Measurements from ENCODE around the gene NISCH.

The NISCH gene

DNA sequence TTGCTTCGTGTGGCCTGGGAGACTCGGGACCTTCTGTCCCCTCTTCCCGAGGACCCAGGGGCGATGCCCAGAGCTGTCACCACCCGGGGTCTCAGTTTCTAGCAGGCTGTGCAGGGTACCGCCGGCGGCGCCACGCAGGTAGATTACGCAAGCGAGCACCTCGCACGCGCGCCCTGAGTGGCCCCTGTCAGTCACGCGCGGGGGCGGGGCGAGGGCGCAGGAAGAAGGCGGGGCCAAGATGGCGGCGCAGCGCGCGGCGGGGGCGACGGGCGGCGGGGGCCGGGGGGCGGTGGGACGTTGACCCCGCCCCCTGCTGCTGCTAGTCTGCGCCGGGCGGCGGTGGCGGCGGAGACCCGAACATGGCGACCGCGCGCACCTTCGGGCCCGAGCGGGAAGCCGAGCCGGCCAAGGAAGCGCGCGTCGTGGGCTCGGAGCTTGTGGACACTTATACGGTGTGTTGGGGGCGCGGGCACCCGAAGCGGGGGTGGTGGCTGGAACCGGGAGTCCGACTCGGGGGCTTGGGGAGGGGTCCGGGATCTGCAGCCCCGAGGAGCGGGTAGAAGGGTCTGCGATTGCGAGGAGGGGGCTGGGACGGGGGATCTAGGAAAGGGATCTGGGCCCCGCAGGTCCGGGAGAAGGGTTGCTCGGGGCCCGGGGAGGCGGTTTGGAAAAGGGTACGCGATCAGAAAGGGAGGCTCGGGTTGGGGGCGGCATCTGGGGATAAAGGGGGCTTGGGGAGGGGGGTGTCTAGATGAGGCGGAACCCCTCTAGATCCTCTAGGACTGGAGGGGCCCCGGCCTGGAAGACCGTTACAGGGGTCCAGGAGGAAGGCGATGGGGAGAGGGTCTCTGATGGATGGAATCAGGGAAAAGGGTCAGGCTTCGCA, at the start of gene NISCH:
Gene NISCH, plus strand, starts transcription at position 322 of the 886 bp plus-strand sequence. Its CDS starts 38 bp downstream, at position 360.
- peak; percentile 96 for DNase-seq (ENCODE audit: low spot score)

DNA sequence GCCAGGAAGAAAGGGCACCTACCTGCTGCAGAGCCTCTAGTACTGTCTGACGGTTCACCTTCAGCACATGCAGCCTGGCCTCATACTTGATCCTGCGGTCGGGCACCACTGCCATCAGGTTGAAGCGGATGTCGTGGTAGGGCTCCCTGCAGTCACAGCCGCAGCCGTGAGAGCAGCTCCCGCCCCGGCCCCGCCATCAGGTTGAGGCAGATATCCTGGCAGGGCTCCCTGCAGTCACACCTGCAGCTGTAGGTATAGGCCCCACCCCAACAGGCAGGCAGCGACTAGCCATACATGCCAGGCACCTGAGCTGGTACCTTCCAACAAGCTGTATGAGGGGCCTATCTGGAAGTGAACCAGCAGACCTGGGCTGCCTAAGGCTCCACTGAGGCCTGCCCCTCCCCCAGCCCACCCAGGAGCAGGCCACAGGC, 49.2 kb upstream of the NISCH start:
- no peak for DNase-seq (ENCODE audit: low spot score)

DNA sequence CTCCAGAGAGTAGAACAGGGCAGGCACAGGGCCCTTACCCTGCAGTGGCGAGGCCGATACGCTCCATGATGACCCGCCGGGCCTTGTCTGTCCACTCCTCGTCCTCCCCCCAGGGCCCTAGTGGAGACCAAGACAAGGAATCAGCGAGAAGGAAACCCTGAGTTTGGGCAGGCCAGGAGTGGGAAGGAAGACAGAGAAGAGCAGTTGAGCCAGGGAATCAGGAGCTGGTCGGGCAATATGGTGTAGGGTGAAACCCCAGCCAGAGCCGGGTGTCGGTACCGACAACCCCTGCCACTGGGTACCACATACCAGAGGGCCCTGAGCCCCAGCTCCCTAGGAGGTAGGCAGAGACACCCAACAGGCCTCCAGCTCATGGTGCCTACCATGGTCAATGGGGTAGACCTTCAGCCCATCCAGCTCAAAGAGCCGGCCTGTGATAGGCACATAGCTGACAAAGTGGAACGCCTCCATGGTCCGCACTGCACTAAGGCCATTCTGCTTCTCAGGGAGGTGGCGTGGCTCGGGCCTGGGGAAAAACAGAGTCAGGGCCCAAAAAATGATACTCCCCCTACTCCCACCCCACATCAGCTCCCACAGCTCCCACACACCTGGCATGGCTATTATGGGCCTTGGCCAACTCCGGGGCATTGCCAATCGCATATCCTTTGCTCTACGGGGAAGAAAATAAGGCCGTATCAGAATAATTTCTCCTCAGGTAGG, 48.5 kb upstream of the NISCH start:
- no peak for DNase-seq (ENCODE audit: low spot score)

DNA sequence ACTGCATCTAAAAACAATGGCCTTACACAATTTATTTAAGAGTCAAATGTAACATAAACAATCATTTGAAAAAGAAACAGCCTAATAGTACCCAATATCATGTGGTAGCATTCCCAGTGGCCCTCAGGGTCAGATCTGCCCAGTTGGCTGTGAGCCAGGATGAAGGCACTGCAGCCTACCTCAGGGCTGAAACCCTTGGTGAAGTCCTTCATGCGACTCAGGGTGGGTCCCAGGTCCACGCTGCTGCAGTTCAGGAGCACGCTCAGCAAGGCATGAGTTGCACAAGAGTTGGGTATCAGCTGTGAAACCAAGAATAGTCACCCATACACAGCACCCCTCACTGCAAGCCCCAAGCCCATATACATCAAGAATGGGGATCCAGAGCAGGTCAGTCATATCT, 47.6 kb upstream of the NISCH start:
- no peak for DNase-seq (ENCODE audit: low spot score)

DNA sequence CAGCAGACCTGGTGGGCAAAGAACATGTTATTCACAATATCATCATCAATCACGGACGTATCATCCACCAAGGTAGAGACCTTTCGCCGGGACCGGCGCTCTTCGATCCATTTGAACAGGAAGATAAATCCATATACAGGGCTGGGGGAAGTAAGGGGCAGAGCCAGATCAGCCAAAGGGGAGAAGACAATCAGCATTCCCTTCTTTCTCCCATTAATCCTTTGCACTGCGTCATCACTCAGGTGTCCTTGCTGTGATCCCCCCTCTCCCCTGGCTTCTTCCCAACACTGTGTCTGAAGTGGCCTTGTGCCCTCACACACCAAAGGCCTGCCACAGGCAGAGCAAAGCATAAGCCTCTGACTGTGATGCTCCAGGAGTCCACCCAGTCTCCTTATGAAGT, 46.9 kb upstream of the NISCH start:
- DNase-seq (ENCODE audit: low spot score): no peak

DNA sequence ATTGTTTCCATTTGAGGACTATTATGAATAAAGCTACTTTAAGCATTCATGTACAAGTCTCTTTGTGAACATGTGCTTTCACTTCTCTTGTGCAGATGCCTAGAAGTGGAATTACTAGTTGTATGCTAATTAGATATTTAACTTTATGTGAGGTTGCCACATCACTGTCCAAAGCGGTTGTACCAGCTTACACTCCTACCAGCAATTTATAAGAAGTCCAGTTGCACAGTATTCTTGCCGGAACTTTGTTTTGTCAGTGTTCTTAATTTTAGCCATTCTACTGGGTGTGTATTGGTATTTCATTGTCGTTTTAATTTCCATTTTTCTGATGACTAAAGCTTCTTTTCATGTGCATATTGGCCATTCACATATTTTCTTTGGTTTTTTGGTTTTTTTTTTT, 39.6 kb upstream of the NISCH start:
- no peak for DNase-seq (ENCODE audit: low spot score)

DNA sequence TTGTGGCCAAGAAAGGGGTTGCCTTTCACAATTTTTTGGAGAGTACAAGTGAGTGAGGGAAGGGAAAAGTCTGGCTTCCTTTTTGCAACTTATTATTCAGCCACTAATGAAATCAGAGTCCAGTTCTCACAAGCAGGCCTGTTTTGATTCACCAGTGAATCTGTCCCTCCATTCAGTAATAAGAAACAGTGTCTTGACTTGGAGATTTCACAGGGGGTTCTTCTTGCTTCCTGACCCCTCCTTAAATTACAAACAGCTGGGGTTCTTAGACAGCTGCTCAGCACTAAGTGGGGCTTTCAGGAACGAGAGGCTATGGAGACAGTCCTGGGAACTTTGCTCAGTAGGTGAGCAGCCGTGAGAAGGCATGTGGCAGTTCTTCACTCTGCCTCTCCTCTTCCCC, 35.0 kb upstream of the NISCH start:
- DNase-seq (ENCODE audit: low spot score): no peak

DNA sequence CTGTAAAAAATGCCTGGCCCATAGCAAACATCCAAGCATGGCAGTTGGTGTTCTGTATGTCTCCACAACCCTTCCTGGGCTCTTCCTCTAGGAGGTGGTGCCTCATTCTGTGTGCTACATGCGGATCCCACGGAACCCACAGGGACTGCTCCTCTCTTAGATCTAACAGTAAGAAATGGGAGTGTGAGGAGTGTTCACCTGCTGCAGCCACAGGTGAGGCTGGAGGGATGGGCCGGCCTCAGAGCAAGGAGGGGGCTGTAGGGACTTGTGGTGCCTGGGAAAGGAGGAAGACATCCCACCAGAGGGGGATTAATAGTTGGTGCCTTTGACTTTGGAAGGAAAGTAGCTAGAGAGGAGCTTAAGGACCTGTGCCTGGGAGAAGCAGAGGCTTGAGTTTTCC, 32.7 kb upstream of the NISCH start:
- DNase-seq (ENCODE audit: low spot score): no peak

DNA sequence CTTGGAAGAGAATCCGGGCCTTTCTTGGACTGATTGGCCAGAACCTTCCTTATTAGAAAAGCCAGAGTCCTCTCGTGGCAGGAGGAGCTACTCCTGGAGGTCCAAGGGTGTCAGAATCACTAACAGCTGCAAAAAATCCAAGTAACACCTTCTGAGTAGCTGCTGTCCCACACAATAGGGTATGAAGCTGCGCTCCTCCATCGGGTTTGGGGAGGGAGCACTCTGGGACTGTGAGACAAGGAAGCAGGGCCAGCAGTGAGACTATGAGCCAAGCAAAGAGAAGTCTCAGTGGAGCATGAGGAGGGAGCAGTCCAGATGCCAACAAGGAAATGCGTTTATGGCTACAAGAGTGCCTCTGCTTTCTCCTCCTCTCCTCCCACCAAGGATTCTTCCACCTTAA, 32.2 kb upstream of the NISCH start:
- DNase-seq (ENCODE audit: low spot score): no peak

DNA sequence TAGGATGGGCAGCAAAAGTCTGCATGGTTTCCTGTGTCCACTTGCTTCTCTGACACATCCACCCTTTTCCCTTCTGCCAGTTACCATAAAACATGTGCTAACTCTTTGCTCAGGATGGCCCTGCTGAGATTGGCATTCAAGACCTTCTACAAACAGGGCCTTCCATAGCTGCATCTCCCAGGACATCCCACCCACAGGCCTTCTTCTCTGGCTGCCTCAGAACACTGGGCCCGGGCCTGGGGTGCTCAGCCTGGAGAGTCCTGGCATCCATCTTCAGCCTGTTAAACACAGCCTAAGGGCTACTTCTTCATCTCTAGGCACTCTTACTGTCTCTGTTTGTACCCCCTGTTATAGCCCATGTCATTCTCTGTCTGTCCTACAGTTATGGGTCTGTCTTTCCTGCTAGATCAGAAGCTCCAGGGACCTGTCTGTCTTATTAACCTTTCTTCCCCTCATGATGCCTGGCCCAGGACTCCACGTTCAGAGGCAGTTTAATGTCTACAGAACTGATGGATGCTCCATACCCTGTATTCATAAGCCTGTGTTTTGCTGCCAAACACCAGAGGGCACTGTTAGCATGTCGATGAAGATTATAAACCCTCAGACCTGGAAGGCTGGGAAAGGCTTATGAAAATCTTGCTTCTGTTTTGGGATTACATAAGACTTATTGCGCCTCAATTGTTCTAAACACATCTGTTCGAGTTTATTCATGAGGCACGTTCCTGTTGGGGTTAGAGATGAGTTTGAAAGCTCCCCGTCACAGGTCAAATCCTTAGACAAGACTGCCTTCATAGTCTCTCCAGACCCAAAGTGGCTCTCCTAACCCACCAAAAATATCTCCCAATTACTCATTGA, 27.0 kb upstream of the NISCH start:
- DNase-seq (ENCODE audit: low spot score): peak; percentile 70

DNA sequence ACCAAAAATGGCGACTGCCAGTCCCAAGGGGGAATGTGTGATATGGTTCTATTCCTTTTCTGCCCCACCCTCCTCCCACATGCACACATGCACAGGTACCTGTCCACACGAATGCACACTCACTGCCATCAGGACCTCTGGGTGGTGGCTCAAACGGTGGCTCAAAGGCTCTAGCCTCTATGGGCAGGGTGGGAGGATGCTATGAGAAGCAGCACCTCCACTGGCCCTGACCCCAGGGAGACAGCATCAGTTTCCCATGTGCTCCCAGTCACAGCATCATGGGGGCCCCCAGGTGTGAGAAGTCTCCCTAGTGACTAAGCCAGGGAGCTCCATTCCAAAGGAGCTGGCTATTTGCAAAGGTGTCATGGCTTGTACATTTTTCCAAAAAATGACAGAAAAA, 26.4 kb upstream of the NISCH start:
- no peak for DNase-seq (ENCODE audit: low spot score)

DNA sequence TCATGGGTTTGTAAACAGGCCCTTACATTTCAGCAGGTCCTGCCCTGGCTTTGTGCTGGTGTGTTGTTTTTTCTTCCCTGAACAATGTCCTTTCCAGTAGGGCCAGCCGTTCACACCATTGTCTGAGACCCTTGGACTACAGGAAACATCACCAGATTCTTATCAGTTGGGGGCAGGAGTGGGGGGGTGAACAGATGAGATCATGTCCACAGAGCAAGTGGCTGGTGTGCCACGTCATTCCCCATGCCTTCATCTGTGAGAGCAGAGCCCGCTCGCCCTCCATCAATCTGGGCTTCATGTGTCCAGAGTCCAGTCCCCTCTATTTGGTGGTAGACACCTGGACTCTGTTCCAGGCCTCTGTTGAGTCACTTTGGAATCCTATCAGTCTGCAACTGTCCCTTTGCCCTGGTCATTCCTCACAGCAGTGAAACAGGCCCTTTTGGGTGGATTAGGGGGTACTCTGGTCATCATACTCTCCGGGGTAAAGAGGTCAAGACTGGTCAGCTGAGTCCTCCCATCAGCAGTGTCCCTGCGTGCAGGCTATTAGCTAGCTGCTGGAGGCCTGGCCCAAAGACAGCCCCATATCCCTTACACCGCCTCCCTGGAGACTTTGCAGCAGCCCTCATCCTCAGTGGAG, 25.5 kb upstream of the NISCH start:
- DNase-seq (ENCODE audit: low spot score): no peak

DNA sequence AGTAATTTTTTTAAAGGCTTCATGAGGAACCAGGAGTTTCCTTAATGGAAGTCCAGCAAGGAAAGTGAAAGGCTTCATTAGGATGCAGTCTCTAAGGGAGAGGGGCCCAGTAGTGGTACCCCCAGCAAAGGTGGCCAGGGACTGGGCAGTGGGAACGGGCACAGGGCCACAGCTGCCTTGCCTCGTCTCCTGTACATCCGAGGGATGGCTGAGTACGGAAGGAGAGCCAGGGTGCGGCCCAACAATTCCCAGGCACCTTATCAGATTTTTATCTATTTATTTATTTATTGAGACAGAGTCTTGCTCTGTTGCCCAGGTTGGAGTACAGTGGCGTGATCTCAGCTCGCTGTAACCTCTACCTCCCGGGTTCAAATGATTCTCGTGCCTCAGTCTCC, 25.0 kb upstream of the NISCH start:
- DNase-seq (ENCODE audit: low spot score): no peak

DNA sequence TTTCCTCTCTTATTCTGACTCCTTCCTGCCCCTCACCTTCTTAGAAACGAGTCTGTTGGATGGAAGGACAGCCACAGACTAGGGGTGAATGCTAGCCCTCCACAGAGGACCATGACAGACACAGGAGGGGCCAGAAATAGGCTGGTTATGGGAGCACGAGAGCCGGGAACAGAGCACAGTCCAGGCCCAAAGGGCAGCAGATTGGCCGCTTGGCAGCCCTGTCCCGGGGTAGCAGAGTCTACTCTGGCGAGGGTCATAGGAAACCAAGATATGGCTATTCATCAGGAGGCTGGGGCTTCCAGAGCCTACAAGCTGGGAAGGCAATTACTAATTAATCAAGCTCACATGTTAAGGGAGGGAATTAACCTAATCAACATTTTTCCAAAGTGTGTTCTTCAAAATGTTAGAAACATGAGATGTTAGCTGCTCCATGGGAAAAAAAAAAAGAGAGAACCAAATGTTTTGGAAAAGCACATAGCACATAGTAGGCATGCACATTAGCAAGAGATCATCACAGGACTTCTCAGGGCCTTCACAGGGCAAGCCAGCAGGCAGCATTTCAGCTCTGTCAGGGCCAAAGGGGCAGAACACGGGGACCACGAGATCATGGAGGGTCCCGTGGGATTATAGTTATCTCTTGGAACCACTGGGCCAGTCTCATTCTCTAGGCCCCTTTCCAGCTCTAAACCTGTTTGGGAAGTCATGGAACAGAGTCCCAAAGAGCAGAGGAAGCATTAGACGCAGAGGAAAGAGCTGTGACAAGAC, 23.8 kb upstream of the NISCH start:
- DNase-seq (ENCODE audit: low spot score): no peak

DNA sequence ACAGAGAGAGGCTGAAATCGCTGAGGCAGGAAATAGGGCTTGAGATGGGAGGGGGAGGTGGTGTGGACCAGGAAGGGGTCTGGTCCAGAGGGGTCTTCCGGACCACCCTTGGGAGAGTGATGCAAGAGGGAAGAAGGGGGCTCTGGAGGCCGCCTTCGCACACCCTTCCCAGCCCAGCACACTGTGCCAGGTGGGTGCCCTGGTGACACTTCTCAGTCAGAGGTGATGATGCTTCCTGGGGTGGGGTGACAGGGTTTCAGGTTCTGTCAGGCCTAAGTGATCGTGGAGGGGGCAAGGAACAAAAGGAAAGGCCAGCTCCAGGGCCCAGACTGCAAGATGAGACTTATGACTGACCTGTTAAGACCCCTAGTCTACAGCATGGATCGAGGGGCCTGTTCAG, 23.2 kb upstream of the NISCH start:
- DNase-seq (ENCODE audit: low spot score): no peak

DNA sequence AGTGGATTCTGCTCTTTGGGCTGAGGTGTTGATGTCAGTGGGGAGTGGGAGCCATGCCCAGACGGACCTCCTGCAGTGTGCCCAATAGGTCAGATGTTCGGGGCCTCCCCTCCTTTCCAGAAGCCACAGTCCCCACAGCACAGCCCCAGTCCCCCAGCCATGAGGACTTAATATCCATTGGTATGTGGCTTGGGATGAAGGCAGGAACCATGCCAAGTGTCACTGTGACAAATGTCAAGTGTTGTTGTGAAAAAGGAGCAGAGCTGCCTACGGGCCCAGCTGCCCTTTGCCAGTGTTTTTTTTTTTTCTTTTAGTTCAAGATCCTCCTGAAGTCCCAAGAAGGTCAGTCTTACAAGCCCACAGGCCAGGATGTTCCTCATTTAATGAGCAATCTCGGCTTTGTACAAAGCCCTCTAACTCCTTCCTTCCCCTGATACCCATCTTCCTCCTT, 22.7 kb upstream of the NISCH start:
- no peak for DNase-seq (ENCODE audit: low spot score)

DNA sequence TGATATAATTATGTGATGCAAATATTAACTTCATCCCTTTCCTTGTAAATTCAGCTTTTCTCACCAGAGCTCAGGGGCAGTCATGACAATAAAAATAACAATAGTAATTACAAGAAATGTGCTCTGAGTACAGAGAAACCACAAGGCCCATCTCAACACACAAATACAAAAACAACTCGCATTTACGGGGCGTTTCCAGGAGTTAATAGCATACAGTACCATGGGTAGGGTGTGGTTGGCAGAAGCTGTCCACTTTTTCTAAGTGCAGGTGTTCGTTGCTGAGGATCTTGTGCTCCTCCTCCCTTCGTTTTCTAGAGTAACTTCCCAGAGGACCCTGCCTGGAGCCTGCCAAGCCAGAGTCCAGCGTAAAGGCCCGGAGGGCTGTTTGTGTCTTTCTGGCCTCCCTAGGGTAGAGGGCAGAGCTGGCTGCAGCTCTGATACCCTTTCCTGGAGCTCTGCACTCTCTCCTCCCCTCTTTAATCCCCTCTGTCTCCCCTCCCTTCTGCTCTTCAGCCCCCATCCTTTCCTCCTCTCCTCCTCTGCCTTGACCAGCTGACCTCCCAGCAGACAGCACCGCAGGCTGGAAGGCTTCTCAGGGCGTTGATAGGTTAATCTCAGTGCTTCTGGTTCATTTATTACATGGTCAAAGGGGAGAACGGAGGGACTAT, 21.9 kb upstream of the NISCH start:
- no peak for DNase-seq (ENCODE audit: low spot score)

DNA sequence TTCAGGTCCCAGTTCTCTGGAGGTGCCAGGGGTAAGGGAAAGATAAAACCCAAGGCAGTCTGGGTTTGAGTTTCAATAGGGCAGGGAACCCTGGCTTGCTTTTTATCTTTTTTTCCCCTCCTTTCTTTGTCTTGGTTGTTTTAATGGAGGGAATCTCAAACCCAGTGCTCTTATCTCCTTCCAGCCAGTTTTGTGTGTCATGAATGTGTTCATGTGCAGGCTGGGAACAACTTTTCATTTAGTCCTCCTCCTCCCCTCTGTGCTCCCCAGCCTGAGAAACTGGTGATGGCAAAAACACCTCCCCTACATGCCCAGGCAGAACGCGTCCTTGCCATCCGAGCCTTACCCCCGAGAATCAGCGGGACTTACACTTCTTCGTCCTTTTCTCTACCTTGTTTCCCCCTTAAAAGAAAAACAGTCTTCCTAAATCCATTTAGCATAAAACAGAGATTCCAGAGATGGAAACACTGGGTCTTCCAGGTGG, 21.4 kb upstream of the NISCH start:
- no peak for DNase-seq (ENCODE audit: low spot score)

DNA sequence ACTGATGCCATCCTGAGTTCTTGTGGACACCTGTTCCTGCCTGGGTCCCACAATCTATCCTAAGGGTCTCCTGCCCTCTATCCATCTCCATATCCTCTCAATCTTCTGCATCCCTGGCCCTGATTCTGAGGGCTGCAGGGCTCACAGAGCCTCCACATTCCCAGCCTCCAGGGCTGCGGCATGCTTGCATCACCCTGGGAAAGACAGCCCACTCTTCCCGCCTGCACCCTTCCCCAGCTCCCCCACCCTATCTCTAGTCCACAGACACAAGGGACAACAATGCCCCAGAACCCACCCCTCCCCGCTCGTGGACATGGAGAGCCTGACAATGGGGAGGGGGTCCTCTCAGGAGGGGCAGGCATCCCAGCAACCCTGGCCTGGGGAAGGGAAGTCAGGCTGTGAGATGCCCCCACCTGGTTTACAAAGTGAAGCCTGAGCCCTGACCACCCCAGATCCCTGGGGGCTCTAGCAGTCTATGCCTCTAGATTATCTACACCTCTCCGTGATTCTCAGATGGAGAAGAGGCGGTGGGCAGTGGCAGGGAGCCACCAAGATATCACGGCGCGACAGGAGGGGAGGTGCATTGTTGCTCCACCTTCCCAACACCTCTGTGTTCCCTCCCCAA, 20.8 kb upstream of the NISCH start:
- DNase-seq (ENCODE audit: low spot score): no peak
